NT2/D1 (cell line): ENCODE data around the gene DYNLT2B.
"Not testable (repeated sequence)": the region's sequence is repeated elsewhere in the genome, so short reads cannot be mapped to it uniquely, and the experiment has no call there.

ENCODE experiments used
- DNase-seq: peaks from one replicate; pipeline ENCODE4 v3.0.0-alpha.2; 2011; ENCODE audit warnings: low read depth, low spot score
- H3K27me3 ChIP-seq: 2 replicates; pipeline ENCODE4 v1.6.0; 2011; ENCODE audit warnings: mild to moderate bottlenecking; ENCODE audit not compliant: insufficient read length, insufficient read depth
- H3K36me3 ChIP-seq: 2 replicates; pipeline ENCODE4 v1.6.1; 2011; ENCODE audit warnings: mild to moderate bottlenecking, low read length, mixed read lengths; ENCODE audit not compliant: insufficient read depth, insufficient read length
- H3K4me1 ChIP-seq: 2 replicates; pipeline ENCODE4 v1.5.1; 2011; ENCODE audit not compliant: insufficient read depth, insufficient read length
- H3K4me3 ChIP-seq: 2 replicates; pipeline ENCODE4 v1.5.1; 2011; ENCODE audit warnings: low read depth; ENCODE audit not compliant: insufficient read length
- H3K9ac ChIP-seq: 2 replicates; pipeline ENCODE4 v1.6.0; 2011; ENCODE audit warnings: low read depth; ENCODE audit not compliant: insufficient read length
- H3K9me3 ChIP-seq: 2 replicates; pipeline ENCODE4 v1.5.1; 2011; ENCODE audit warnings: mild to moderate bottlenecking, low read length; ENCODE audit not compliant: insufficient read depth
- SUZ12 ChIP-seq: IDR thresholded peaks from 2 replicates; pipeline ENCODE4 v1.6.1; 2011; ENCODE audit not compliant: insufficient read length, insufficient read depth; ENCODE audit errors: extremely low read depth
- YY1 ChIP-seq: IDR thresholded peaks from 2 replicates; pipeline ENCODE4 v1.6.1; 2011; ENCODE audit not compliant: insufficient read length, insufficient read depth
- ZNF274 ChIP-seq: IDR thresholded peaks from 2 replicates; pipeline ENCODE4 v1.6.1; 2011; ENCODE audit warnings: mild to moderate bottlenecking, low read depth, low read length

The DYNLT2B gene

DNA sequence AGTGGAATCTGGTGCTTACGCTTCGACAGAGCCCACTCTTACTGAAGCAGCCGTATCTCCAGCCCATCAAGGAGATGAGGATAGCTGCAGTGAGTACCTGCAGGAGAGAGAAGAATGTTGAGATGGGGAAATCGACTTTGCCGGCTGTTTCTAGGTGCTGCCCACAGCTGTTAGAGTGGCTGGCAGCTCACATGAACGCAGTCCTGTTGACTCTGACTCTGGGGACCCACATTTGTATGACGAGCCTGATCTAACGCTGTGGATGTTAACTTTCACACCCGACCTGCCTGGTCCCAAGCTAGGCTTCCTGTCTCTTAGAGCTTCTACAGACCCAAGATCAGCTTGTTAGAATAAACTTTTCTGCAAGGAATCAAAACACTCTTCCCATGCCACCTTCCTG lies 8.9 kb upstream of the DYNLT2B start:
- Histone ChIP-seq H3K9me3 (no peaks in the 10 kb centered on the region), H3K4me3 (no peak overlapping the region), H3K27me3 (no peaks in the 10 kb centered on the region), H3K9ac (no peak overlapping the region), H3K4me1 (peaks cover 5% of the 10 kb centered on the region), H3K36me3 (no peaks in the 10 kb centered on the region)
- DNase-seq: no peak
- TF ChIP-seq YY1 (no peak), ZNF274 (no peak), SUZ12 (no peak)

DNA sequence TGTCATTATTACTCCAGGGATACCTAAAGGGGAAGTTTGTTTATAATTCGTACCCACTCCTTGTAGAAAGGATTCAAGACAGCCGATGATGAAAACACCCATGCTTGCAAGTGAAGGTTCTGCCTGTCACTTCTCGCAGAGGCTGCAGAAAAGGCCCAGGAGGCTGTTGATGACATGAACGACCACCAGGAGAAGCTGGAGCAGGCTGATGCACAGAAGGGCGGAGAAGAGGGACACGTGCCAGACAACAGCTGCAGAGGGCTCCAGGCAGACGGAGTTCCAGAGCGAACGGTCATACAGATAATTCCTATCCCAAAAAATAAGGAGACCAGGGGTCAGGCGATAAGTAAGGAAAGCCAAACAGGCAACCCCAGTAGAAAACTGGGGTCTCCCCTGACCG lies 5.7 kb upstream of the DYNLT2B start:
- DNase-seq: no peak
- peaks cover 9% of the 10 kb centered on the region for H3K4me1 ChIP-seq
- TF ChIP-seq YY1 (no peak), SUZ12 (no peak), ZNF274 (no peak)

DNA sequence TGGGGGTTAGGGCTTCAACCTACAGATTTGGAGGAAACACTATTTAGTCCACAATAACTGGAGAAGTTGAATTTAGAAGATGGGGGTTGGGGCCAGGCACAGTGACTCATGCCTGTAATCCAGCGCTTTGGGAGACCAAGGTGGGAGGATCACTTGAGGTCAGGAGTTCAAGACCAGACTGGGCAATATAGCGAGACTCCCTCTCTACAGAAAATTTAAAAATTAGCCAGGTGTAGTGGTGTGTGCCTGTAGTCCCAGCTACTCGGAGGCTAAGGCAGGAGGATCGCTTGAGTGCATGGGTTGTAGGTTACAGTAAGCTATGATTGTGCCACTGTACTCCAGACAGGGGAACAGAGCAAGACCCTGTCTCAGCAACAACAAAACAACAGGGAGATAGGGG lies 5.0 kb upstream of the DYNLT2B start:
- no peak overlapping the region for H3K9ac ChIP-seq
- no peak for DNase-seq
- no peak for TF ChIP-seq YY1
- no peak for TF ChIP-seq ZNF274
- TF ChIP-seq SUZ12: no peak
- no peaks in the 10 kb centered on the region for H3K9me3 ChIP-seq
- H3K4me3 ChIP-seq: no peak overlapping the region
- H3K36me3 ChIP-seq: no peaks in the 10 kb centered on the region
- peaks cover 9% of the 10 kb centered on the region for H3K4me1 ChIP-seq
- no peaks in the 10 kb centered on the region for H3K27me3 ChIP-seq

More for the DNA sequence above, 5.7 kb upstream of the DYNLT2B start:
- Histone ChIP-seq H3K4me3 (no peak overlapping the region), H3K9me3 (no peaks in the 10 kb centered on the region), H3K36me3 (no peaks in the 10 kb centered on the region), H3K27me3 (no peaks in the 10 kb centered on the region), H3K9ac (no peak overlapping the region)

DNA sequence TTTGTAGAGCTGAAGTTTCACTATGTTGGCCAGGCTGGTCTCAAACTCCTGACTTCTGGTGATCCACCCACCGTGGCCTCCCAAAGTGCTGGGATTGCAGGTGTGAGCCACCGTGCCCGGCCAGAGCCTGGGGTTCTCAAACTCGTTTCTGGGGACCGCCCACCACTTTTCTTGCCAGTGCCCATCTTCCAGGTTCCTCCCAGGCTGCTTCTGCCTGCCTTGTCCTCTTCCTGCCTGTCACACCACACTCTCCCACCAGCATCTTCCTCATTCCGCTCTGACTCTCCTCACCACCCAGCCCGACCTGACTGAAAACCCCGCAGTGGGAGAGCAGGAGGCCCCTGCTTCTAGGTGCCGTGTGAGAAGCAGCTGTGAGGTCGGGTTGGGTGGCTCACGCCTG lies 3.1 kb upstream of the DYNLT2B start:
- H3K27me3 ChIP-seq: no peaks in the 10 kb centered on the region
- DNase-seq: no peak
- H3K4me1 ChIP-seq: peaks cover 4% of the 10 kb centered on the region
- H3K4me3 ChIP-seq: no peak overlapping the region
- H3K9ac ChIP-seq: no peak overlapping the region
- H3K9me3 ChIP-seq: no peaks in the 10 kb centered on the region
- peaks cover under 1% of the 10 kb centered on the region for H3K36me3 ChIP-seq
- TF ChIP-seq YY1 (no peak), ZNF274 (no peak), SUZ12 (no peak)

DNA sequence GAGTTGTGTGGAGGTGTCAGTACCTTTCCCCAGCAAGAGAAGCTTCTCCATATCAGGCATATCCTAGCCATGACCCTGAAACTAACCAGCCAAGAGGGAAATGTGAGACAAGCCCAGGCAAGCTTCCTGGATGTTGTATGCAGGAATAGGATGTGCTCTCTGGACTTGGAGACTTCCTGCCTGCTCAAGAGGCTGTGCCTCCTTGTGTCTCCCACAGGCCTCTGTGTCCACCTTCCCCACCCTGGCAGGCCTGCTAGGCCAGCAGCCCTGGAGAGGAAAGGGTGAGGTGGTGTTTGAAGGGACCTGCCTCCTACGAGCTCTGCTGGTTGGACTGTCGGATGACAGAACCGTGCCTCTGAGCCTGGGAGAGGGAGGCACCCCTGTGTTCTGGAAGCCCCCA lies 2.1 kb upstream of the DYNLT2B start:
- H3K4me3 ChIP-seq: no peak overlapping the region
- DNase-seq: no peak
- H3K9me3 ChIP-seq: no peaks in the 10 kb centered on the region
- H3K27me3 ChIP-seq: no peaks in the 10 kb centered on the region
- H3K9ac ChIP-seq: no peak overlapping the region
- peaks cover 4% of the 10 kb centered on the region for H3K4me1 ChIP-seq
- peaks cover 5% of the 10 kb centered on the region for H3K36me3 ChIP-seq
- TF ChIP-seq ZNF274 (no peak), YY1 (no peak), SUZ12 (no peak)

DNA sequence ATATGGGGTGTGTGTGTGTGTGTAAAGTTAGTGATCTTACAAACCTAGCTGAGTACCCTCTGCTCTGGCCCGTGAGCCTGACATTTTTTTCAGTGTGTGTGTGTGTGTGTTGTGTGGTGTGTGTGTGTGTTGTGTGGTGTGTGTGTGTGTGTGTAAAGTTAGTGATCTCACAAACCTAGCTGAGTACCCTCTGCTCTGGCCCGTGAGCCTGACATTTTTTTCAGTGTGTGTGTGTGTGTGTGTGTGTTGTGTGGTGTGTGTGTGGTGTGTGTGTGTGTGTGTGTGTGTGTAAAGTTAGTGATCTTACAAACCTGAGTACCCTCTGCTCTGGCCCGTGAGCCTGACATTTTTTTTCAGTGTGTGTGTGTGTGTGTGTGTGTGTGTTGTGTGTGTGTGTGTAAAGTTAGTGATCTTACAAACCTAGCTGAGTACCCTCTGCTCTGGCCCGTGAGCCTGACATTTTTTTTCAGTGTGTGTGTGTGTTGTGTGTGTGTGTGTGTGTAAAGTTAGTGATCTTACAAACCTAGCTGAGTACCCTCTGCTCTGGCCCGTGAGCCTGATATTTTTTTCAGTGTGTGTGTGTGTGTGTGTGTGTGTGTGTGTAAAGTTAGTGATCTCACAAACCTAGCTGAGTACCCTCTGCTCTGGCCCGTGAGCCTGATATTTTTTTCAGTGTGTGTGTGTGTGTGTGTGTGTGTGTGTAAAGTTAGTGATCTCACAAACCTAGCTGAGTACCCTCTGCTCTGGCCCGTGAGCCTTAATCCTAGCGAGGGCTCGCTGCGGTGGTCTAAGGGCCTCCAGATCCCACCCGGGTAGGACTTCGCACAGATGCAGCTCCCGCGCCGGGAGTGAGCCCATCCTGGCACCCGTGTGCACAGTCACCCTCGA lies 997 bp downstream of the DYNLT2B start:
- not testable (repeated sequence) for DNase-seq, H3K9me3 ChIP-seq

DNA sequence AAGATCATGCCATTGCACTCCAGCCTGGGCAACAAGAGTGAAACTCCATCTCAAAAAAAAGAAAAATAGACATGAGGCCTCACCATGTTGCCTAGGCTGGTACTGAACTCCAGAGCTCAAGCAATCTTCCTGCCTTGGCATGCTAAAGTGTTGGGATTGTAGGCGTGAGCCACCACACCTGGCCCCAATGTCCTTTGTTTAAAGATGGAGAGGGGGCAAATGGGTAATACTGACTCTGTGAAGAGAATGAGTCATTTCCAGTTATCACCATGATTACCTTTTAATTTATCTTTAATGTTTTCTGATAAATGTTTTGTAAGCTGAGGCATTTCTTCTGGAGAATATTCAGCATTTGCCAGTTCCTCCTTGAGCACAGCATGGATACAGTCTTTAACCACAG lies 2.2 kb downstream of the DYNLT2B start:
- Histone ChIP-seq H3K9me3 (no peaks in the 10 kb centered on the region), H3K4me1 (peaks cover 4% of the 10 kb centered on the region), H3K27me3 (no peaks in the 10 kb centered on the region), H3K4me3 (no peak overlapping the region), H3K9ac (no peak overlapping the region), H3K36me3 (peaks cover 14% of the 10 kb centered on the region)
- TF ChIP-seq SUZ12 (no peak), ZNF274 (no peak), YY1 (no peak)
- DNase-seq: no peak

More for the DNA sequence above, 997 bp downstream of the DYNLT2B start:
- H3K4me1 ChIP-seq, H3K27me3 ChIP-seq: not testable (repeated sequence)
- H3K36me3 ChIP-seq: peaks cover 14% of the 10 kb centered on the region
- peak overlapping the region; percentile 90 for H3K9ac ChIP-seq
- peak overlapping the region; percentile 76 for H3K4me3 ChIP-seq
